SU-DHL-6 (cell line): Measurements from ENCODE around the gene HCN4.

ENCODE experiments used
- H2AFZ ChIP-seq: fragments of 200-600 bp; sonication (generic); 2 replicates; pipeline ENCODE4 v1.6.1; 2014; ENCODE audit warnings: low read depth, mild to moderate bottlenecking, moderate library complexity, mixed read lengths, antibody characterized with exemption, low read length; ENCODE audit not compliant: severe bottlenecking
- H3F3A ChIP-seq: fragments of 200-600 bp; shearing (Covaris generic); 2 replicates; pipeline ENCODE4 v1.6.0; 2016; ENCODE audit warnings: antibody characterized with exemption, mild to moderate bottlenecking; ENCODE audit not compliant: insufficient read depth
- H3K27ac ChIP-seq: fragments of 200-600 bp; sonication (generic); 2 replicates; pipeline ENCODE4 v1.5.1; 2016; ENCODE audit warnings: low read depth, mild to moderate bottlenecking, low read length, moderate library complexity, mixed read lengths
- H3K27me3 ChIP-seq: fragments of 200-600 bp; sonication (generic), shearing (Covaris generic); 2 replicates; pipeline ENCODE4 v1.6.0; 2014; ENCODE audit warnings: mild to moderate bottlenecking, low read length
- H3K36me3 ChIP-seq: fragments of 200-600 bp; sonication (generic); 2 replicates; pipeline ENCODE4 v1.6.1; 2014; ENCODE audit warnings: mild to moderate bottlenecking, low read length, mixed read lengths
- H3K4me2 ChIP-seq: fragments of 300-600, 200-600 bp; shearing (Covaris generic), sonication (generic); 2 replicates; pipeline ENCODE4 v1.6.0; 2014; ENCODE audit warnings: low read length, low read depth, mild to moderate bottlenecking; ENCODE audit not compliant: poor library complexity, severe bottlenecking
- H3K4me3 ChIP-seq: fragments of 200-600 bp; sonication (generic); 2 replicates; pipeline ENCODE4 v1.5.1; 2014; ENCODE audit warnings: antibody characterized with exemption, low read length, mild to moderate bottlenecking, mixed read lengths; ENCODE audit not compliant: insufficient read depth, poor library complexity, severe bottlenecking
- H3K79me2 ChIP-seq: fragments of 200-600 bp; sonication (generic); 2 replicates; pipeline ENCODE4 v1.6.1; 2014; ENCODE audit warnings: mild to moderate bottlenecking, low read length, moderate library complexity; ENCODE audit not compliant: insufficient read depth
- H3K9ac ChIP-seq: fragments of 200-600 bp; sonication (generic); 2 replicates; pipeline ENCODE4 v1.7.0; 2014; ENCODE audit warnings: mild to moderate bottlenecking, low read length
- H3K9me2 ChIP-seq: fragments of 200-600 bp; sonication (generic); replicated peaks from 2 replicates; pipeline ENCODE4 v1.6.1; 2014; ENCODE audit warnings: low read length; ENCODE audit not compliant: insufficient read depth
- H3K9me3 ChIP-seq: fragments of 200-600 bp; sonication (generic); 2 replicates; pipeline ENCODE4 v1.6.1; 2014; ENCODE audit warnings: low read length, mixed read lengths; ENCODE audit not compliant: insufficient read depth
- H4K20me1 ChIP-seq: fragments of 200-600 bp; sonication (generic); 2 replicates; pipeline ENCODE4 v1.6.1; 2014; ENCODE audit warnings: low read depth, mild to moderate bottlenecking, antibody characterized with exemption, low read length, moderate library complexity, mixed read lengths
- EZH2phosphoT487 ChIP-seq: fragments of 200-600 bp; sonication (generic), shearing (Covaris generic); conservative IDR thresholded peaks from 2 replicates; pipeline ENCODE4 v1.6.1; 2018; ENCODE audit warnings: mild to moderate bottlenecking, antibody characterized with exemption, low read length, moderate library complexity, mixed read lengths
- TF ChIP-seq, protein P1 (sequence below): fragments of 200-600 bp; sonication (generic); IDR thresholded peaks from one replicate; pipeline ENCODE4 v1.5.1; 2017; ENCODE audit warnings: antibody characterized with exemption, mild to moderate bottlenecking, low read length, moderate library complexity; ENCODE audit not compliant: insufficient read depth, poor library complexity, severe bottlenecking

The HCN4 gene

DNA sequence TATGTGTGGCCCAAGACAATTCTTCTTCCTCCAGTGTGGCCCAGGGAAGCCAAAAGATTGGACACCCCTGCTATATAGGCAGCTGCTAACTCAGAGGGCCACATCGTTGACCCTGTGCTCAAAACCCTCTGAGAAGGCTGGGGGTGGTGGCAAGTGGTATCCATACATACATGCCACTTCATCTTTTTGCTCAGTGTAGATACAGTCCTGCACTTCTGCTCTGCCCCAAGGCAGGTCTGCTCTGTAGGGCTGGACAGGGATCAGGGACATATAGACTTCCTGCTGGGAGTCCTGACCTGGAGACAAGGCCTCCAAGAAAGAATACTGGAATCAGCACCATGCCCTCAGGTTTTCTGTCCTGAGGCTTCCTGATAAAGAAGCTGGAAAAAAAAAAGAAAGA lies 4.5 kb upstream of the HCN4 start:
- no peaks in the 10 kb centered on the region for H3K36me3 ChIP-seq
- H3K9me3 ChIP-seq = no peaks in the 10 kb centered on the region
- H3K27me3 ChIP-seq = no peaks in the 10 kb centered on the region
- no peak overlapping the region for H3K4me2 ChIP-seq
- no peaks in the 10 kb centered on the region for H3K9me2 ChIP-seq
- H3K79me2 ChIP-seq = no peaks in the 10 kb centered on the region
- TF ChIP-seq, protein P1, sequence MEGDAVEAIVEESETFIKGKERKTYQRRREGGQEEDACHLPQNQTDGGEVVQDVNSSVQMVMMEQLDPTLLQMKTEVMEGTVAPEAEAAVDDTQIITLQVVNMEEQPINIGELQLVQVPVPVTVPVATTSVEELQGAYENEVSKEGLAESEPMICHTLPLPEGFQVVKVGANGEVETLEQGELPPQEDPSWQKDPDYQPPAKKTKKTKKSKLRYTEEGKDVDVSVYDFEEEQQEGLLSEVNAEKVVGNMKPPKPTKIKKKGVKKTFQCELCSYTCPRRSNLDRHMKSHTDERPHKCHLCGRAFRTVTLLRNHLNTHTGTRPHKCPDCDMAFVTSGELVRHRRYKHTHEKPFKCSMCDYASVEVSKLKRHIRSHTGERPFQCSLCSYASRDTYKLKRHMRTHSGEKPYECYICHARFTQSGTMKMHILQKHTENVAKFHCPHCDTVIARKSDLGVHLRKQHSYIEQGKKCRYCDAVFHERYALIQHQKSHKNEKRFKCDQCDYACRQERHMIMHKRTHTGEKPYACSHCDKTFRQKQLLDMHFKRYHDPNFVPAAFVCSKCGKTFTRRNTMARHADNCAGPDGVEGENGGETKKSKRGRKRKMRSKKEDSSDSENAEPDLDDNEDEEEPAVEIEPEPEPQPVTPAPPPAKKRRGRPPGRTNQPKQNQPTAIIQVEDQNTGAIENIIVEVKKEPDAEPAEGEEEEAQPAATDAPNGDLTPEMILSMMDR = no peak
- no peak for TF ChIP-seq EZH2phosphoT487
- no peak overlapping the region for H3K27ac ChIP-seq
- no peak overlapping the region for H3K4me3 ChIP-seq
- H4K20me1 ChIP-seq = no peaks in the 10 kb centered on the region
- no peak overlapping the region for H2AFZ ChIP-seq
- H3K9ac ChIP-seq = no peak overlapping the region
- H3F3A ChIP-seq = no peaks in the 10 kb centered on the region

DNA sequence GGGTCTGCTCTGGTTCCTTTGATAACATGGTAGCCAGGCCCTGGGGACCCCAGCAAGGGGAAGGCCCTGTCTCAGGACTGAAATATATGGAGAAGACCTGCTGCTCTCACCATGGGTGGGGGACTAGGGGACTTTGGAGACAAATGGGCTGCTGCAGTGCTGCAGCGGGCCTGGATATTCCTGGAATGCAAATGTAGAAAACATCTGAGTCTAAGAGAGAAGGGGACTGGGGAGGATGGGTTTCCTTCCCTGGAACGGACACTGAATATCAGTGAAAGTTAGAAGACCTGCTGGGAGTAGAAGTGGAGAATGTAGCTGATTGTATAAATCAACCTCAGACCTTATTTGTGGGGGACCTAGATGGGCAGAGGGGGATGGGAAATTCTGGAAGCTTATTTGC lies 3.1 kb upstream of the HCN4 start:
- Histone ChIP-seq H3K79me2 (no peaks in the 10 kb centered on the region), H3K4me3 (no peak overlapping the region), H3K4me2 (no peak overlapping the region), H3K36me3 (no peaks in the 10 kb centered on the region), H3K27ac (no peak overlapping the region), H3F3A (no peaks in the 10 kb centered on the region), H4K20me1 (no peaks in the 10 kb centered on the region), H3K9me3 (no peaks in the 10 kb centered on the region), H3K9me2 (no peaks in the 10 kb centered on the region), H3K9ac (no peak overlapping the region), H3K27me3 (no peaks in the 10 kb centered on the region), H2AFZ (no peak overlapping the region)
- TF ChIP-seq EZH2phosphoT487 = no peak
- TF ChIP-seq, protein P1 = no peak

DNA sequence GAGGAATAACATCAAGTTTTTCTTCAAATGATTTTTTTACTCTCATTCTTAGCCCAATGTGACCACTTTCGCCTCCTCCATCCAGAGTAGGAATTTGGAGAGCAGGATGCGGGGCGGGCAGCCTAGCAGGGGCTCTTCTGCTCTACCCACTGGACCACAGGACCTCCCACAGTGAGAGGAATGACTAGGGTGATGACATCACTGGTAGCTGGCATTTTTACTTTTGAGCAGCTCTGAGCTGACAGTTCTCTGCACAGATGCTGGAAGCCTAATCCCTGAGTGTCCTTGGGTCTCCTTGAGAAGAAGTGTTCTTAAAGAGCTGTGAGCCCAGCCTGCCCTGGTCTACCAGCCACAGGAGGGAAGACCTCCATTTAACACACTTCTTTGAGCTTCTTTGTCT lies 1.4 kb upstream of the HCN4 start:
- Histone ChIP-seq H3K36me3 (no peaks in the 10 kb centered on the region), H3K27me3 (no peaks in the 10 kb centered on the region), H3K9me2 (no peaks in the 10 kb centered on the region), H3K79me2 (no peaks in the 10 kb centered on the region), H3F3A (no peaks in the 10 kb centered on the region), H3K9ac (no peak overlapping the region), H2AFZ (no peak overlapping the region), H4K20me1 (no peaks in the 10 kb centered on the region), H3K9me3 (no peaks in the 10 kb centered on the region), H3K4me2 (no peak overlapping the region), H3K27ac (no peak overlapping the region), H3K4me3 (no peak overlapping the region)
- TF ChIP-seq EZH2phosphoT487 = no peak
- TF ChIP-seq, protein P1 = no peak
